ENCODE data around the gene CEMIP.

The CEMIP gene

DNA sequence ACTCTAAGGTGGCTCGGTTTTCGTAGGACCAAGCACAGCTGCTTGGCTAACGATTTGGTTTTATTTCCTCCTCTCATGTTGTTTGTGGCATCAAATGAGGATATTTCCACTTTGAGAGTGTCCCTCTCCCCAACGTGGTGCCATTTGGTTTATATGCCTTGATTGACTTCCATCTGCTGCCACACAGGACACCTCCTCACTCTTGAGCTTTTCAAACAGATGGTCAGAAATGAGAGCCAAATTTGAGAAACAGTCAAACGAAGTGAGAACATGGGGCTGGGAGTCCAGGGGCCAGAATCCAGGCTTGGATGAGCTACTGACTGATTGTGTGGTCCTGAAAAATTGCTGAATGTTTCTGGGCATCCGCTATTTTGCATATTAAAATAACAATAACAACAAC is 43.5 kb downstream of the CEMIP start:
- no peak for DNase-seq (ENCODE audit: low read depth in 2 of 2)

DNA sequence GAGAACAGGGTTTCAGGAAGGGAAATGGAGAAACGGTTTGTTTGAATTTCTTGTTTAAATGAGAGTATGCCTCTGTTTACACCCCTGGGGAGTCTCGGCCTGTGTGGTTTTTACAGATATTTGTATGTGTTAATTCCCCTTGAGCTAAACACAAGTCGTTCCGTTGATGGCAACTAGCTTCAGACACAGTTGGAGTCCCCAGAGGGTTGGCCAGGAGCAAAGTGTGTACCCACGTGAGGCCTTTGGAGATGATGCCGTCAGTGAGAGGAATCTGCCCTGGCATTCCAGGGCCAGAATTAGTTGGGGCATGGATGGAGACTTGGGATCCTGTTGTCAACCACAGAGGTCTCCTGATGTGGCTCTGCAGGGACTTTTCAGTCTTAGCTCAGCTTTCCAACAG is 44.0 kb downstream of the CEMIP start:
- no peak for DNase-seq (ENCODE audit: low read depth in 2 of 2)

DNA sequence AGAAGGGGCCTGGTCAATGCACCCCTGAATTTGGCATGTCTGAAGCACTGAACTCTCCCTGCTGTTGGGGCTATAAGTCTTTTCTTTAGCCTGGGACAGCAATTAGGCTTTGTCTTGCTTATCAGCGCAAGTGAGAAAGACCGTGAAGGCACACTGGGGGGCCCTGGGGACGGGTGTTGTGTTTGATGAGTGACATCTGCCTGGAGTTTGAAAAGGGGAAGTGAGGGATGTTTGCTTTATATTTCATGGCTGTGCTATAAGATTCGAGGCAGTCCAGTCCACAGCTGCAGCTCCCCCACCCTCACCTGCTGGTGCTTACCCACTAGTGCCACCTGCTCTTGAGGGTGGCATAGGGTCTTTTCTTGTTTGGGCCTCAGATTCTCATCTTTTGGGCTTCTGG is 44.8 kb downstream of the CEMIP start:
- no peak for DNase-seq (ENCODE audit: low read depth in 2 of 2)

DNA sequence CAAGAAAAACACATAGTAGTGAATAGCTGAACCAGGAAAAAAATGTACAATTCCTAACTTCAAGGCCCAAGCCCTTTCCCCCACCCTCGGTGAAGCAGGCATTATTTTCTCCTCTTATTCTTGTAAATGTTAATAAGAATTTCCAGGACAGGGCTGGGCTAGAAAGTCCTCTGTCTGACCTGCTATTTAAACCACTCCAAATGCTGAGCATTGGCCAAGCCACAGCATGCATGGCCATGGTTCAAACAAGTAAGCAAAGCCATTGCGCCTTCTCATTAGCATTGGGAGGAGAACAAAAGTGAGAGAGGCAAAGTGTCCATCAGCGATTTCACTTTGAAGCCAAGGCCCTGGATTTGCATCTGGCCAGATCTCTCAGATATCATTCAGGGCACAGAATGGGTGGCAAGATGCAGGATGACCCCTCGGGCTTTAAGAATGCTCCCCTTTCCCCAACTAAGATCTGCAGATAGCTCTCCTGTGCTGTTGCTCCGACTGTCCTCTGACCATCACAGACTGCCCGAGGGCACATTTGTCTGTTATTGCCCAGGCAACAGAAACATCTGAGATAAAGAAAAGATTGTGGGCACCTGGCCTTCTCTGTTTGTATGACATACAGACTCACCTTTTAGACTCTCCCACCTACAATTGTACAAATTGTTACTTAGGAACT is 46.3 kb downstream of the CEMIP start:
- no peak for DNase-seq (ENCODE audit: low read depth in 2 of 2)

DNA sequence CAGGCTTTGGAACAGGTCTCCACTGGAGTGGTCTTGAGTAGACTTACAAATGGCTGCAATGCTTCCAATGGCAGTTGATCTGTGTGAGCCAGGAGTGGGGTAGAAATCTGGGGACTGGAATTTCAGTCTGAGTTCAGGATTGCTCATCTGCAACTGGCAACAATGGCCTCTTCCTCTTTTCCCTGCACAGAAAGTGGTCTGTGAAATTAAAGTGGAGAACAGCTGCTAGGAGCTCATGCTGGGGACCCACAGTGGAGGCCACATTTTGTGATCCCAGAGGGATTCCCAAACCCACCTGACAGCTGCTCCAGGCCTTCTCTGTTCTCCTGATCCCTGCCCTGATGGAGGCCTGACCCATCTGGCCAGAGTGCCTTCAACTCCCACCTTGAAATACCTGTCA is 49.6 kb downstream of the CEMIP start:
- DNase-seq (ENCODE audit: low read depth in 2 of 2) = no peak

DNA sequence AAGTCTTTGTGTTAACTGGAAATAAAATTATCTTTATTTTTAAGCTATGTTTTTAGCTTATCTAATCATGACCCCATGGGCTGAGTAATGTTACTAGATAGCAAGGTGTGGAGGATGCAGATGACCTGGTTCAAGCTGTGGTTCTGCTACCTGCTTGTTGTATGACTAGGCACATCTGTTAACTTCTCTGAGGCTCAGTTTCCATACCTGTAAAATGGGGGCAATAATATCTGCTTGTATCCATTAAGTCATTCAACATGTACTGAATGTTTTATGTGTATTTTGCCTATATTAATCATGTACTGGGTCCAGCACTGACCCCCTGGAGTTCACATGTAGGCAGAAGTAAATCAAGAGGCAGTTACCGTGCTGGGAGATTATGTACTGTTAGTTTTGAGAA is 51.5 kb downstream of the CEMIP start:
- DNase-seq (ENCODE audit: low read depth in 2 of 2) = no peak

DNA sequence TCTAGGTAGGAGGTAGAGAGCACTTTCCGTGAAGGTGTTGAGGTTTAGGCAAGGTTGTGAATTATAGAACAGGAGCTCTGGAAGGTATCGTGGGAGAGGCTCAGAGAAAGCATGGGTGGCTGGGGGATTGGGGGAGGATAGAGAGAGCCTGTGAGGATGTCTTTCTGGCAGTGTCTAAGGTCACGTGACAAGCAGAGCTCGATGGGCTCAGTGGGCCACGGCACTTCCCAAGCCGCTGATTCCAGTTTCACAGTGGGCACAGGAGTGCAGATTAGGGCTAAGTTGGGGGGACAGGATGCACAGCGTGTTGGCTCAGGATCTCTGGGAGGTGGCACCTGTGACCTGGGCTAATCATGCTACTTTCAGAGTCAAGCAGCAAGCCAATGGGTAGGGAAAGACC is 52.0 kb downstream of the CEMIP start:
- DNase-seq (ENCODE audit: low read depth in 2 of 2) = no peak

DNA sequence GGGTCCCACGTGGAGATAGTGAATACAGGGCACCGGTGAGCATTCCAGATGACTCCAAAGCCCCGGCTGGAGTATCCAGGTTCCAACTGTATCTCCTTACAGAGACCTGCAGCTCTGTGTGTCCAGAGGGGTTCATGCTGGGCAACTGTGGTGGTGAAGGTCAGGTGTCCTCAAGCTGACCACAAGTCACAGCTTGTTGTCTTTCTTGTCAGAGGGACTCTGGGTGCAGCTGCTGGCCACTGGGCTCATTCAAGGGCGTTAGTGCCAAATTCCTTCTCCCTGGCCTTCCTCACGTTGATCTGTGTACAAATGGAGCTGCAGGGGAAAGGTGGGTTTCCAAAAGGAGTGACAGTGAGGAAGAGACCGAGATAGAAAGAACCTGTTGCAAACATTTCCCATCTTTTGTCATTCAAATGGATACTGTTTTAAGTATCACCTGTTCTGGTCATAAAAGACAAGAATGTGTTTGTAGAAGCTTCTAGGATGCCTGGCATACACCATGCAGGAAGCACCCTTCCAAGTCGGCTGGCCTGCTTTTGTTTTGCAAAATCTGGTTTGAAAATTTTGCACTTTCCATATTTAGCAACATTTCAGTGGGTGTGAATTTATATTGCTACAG is 52.5 kb downstream of the CEMIP start:
- DNase-seq (ENCODE audit: low read depth in 2 of 2) = no peak

DNA sequence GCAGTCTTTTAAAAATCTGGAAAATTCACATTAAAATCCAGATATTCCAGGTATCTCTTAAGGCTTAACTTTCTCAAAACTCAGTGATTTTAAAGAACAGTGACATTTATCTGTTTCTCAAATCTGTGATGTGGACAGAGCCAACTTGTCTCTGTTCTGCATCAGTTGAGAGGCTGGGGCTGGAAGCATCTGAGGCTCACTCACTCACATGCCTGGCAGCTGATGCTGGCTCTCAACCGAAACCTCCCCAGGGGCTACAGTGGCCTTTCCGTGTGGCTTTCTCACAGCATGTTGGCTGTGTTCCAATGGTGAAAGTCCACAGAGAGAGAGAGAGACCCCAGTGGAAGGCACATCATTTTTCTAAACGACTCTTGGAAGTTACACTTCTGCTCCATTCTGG is 53.5 kb downstream of the CEMIP start:
- no peak for DNase-seq (ENCODE audit: low read depth in 2 of 2)

DNA sequence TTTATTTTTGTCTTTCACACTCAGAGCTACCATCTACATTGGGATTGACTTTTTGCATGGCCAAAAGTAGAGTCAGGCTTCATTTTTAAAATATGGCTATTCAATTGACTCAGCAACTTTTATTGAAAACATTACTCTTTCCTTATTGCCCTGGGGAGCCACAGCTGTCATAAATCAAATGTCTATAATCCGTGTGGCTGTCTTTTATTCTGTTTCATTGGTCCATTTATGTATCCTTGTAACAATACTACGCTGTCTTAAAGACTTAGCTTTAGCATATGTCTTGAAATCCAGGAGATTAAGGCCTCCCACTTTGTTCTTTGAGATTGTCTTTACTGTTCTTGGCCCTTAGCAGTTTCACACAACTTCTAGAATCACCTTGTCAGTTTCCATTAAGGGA is 55.2 kb downstream of the CEMIP start:
- DNase-seq (ENCODE audit: low read depth in 2 of 2) = no peak

DNA sequence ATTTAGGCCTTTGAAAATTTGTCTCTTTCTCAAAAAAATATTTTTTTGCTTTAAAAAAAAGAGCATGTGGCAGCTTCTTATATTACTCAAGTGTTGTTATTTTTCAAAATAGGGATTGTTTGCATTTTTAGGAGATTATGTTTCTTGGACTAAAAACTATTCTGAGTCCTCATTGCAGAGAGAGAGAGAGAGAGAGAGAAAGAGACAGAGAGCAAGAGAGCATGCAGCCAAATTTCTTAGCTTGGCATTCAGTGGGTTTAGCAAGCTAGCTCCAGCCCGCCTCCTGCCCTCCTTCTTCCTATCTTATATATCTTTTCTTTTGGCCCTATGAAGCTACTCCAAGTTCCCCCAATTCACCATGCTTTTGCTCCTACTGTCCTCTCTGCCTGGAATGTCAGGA is 55.7 kb downstream of the CEMIP start:
- no peak for DNase-seq (ENCODE audit: low read depth in 2 of 2)

DNA sequence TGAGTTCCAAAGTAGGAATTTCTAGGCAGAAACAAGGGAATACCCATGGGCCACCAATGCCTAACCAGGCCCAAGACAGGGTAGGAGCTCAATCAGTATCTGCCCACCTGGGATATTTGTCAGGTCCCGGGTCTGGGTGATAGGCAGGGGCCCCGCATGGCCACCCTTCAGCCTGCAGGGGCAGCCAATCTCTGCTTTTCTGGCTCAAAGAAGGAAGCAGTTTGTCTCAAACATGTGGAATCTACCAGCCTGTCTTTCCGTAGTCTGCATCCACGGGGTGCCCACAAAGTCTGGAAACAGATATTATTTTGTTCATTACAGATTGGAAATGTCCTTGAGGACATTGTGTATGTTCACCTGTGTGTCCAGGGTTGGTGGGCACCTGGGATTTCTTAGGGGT is 56.2 kb downstream of the CEMIP start:
- no peak for DNase-seq (ENCODE audit: low read depth in 2 of 2)

DNA sequence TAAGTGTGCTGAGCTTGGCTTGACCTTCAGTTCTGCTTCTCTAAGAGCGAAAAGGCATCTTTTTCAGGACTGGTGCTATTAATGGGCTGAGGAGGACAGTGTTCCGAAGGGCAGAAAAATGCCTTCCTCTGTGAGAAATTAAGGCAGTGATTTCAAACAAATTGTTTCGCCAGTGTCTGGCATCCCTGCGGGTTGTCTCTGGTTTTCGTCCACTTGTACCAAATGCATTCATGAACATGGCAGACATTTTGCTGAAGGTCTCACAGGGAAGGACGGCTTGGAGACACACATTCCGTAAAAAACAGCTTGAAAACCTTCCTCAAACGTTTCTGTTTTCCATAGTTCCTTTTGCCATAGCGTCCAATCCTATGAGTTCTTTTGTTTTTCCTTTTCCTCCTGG is 57.1 kb downstream of the CEMIP start:
- no peak for DNase-seq (ENCODE audit: low read depth in 2 of 2)

DNA sequence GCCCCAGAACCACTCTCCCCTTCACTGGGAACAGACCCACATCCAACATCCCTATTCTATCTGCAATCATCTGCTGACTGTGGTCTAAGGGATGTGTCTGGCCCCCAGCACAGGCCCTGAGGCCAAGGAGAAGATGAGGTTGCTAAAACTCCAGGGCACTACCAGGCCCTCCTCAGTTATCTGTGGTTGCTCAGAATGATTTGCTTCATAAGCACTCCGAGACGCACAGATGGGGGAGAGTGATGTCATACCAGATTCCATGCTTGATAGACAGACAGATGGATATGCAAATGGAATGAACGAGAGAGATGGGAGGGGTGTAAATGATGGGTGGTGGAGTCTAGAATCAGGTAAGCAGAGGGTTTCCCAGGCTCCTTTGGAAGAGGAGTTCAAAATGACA is 57.8 kb downstream of the CEMIP start:
- no peak for DNase-seq (ENCODE audit: low read depth in 2 of 2)

DNA sequence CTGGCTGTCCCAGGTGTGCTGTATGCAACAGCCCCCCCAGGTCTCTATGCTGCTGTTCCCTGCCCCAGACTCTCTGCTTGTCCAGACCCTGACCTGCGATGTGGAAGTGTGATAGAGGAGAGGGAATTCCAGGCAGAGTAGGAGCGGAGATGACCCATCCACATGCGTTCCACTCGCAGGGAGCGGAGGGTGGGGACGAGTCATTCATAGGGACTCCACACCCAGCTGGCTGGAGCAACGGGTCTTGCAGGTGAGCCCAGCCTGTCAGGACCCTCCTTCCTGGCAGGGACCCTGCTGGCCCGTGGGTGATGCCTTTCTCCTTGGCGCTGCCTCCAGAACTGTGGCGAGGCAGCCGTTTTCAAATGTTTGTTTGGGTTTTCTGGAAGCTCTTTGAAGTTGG is 58.8 kb downstream of the CEMIP start:
- no peak for DNase-seq (ENCODE audit: low read depth in 2 of 2)

DNA sequence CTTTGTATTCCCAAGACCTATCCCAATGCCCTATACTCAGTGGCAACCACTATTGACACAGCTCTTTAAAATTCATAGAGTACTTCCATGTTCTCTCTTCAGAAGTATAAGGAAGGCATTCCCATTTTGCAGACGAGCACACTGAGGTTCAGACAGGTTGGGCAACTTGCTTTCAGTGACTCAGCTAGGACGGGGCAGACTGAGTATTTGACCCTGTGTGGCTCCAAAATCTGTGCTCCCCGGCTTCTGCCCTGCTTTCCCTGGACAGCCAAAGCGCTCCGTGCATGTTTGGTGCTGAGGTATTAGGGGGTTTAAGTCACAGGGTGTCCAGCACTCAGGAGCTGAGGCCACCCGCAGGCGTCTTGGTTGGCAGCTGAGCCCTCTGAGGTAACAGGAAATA is 59.5 kb downstream of the CEMIP start:
- no peak for DNase-seq (ENCODE audit: low read depth in 2 of 2)

DNA sequence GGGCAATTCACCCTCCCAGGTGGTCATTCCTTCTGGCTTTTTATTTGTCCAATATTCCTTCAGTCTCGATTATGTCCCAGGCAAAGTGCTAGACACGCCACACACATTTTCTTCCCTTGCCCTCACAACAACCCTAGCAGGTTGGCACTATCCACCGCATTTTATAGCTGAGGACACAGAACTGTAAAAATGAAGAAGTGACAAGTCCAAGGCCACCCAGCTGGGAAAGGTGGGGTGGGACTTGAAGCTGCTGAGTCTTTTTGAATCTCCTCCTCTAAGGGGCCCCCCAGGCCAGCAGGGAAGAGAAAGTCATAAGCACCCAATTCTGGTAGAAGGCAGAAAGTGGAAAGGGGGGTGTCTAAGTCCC is 60.6 kb downstream of the CEMIP start:
- DNase-seq (ENCODE audit: low read depth in 2 of 2) = no peak

DNA sequence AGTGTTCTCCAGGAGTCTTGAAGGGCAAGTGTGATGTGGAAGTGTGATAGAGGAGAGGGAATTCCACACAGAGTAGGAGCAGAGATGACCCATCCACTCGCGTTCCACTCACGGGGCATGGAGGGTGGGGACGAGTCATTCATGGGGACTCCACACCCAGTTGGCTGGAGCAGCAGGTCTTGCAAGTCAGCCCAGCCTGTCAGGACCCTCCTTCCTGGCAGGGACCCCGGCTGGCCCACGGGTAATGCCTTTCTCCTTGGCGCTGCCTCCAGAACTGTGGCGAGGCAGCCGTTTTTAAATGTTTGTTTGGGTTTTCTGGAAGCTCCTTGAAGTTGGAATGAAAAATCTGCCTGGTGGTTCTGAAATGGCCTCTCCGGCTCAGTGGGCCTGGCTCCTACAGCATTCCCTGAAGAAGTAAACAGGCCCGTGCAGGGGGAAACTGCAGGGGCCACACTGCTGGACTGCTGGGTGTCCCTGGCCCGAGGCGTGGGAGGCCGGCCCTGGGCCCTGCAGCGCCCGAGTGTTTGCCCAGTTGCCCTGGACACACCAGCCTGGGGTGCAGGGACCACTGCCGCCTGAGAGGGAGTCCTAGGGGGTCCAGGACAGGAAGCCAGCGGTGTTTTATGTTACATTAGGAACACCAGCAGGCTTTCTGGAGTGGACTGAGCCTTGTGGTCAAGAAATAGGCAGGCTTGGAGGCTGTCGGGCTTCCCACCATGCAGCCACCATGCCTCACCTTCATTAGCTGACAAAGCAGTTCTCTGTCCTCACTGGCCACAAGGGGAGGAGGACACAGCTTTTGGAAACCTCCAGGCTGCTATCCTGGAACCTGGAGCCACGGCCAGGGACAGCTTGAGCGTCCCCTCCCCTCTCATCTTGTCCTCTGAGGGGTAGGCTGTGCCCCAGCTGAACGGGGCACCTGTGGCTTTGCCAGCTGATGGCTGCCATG is 61.3 kb downstream of the CEMIP start:
- no peak for DNase-seq (ENCODE audit: low read depth in 2 of 2)

DNA sequence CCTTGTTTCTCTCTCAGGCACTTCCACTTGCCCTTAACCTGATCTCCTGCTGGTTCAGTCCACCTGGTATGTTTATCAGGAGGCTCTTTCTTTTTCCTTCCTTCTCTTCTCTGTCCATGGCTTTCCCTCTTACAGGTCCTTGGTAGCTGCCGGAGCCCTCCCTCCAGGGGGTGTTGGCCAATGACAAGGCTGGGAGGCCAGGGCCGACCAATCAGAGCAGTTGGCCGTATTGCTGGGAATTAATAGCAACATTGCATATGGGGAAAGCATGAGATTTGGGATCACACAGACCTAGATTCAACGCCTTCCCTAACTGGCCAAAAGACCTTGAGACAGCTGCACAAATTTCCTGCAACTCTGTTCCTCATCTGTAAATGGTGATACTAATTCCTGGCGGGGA is 62.4 kb downstream of the CEMIP start:
- DNase-seq (ENCODE audit: low read depth in 2 of 2) = no peak

DNA sequence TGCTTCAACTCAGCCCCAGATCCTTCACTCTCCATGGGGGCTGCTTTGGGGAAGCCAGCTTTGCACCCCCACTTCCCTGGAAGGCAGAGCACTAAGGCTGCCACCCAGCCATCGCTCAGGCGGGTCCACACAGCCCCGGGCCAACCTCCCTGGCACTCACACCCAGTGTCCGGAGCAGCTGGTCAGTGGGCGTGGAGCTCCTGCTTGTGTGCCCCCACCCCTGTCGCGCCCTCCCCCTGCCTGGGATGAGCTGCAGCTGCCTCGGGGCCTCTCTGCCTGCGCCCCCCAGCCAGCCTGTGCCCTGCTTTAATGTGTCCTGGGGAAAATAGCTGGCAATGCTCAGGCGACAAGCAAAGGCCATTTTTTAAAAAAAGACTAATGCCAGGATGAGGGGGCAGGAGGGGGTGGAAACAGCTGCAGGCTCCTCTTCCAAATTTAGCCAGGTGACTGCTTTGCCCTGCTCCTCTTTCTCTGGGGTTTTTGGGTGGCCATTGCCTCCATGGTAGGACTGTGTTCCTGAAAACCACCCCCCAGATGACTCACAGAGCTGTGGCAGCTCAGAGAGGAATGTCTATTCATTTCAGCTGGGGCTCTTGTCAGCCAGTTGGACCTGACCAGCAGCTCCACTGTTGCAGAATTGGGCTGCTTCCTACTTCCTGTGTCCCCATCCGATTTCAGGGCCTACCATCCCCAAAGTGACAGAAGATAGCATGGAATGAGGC is 65.0 kb downstream of the CEMIP start:
- no peak for DNase-seq (ENCODE audit: low read depth in 2 of 2)

DNA sequence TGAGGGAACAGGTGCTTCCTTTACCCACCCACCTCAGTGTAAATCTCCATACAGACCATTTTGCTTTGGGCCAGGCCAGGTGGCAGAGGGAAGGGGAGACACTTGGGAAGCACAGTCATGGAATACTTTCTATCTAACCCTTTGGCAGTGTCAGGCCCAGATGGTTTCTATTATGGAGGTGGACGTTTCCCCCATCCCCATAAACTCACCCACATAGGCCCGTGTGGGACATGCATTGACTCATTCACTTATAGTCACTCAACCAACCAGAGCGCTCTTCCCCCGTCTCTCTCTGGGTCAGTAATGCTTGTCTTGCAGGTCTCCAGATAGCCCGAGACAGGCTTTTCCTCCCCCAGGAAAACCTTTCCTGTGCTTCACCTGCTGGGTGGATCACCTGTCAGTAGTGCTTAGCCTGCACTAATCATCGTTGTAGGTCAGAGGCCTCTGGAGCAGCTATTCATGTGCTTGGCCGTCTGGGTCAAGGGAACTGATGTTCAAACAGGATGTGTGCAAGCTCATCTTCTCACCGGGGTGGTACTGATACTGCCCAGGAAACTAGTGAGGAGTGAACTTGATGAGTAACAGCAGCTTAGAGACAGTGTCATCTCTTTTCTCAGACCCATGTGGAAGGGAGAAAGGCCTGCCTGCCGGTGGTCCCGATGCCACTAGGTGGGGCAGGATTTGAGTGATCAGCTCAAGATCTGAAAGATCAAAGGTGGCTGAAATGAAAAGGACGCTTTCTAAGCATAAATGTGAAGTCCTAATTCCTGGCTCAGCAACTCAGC is 67.1 kb downstream of the CEMIP start:
- DNase-seq (ENCODE audit: low read depth in 2 of 2) = no peak

DNA sequence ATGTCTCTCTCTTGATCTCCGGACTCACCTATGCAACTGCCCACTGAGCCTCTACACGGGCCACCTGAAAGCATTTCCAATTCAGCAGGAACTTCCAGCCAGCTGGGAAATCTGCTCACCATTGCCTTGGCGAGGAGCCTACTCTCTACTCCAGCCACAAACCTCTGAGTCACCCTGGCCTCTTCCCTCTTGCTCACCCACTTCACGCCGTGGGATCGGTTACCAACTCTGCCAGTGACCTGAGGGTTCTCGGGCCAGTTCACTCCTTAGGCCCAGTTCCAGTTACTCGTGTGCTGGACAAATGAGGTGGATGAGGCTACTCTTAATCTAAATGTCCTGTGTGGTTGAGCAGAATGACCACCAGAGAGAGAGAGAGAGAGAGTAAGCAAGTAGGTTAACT is 70.1 kb downstream of the CEMIP start:
- DNase-seq (ENCODE audit: low read depth in 2 of 2) = no peak
